ENCODE measurements around the gene GASK1A.
A peak's percentile ranks its signal among the peaks of the same experiment; 100 is the strongest.
"Not testable (repeated sequence)": the region's sequence is repeated elsewhere in the genome, so short reads cannot be mapped to it uniquely, and the experiment has no call there.

The GASK1A gene

GRCh38 chr3:42979044-42979972 is at the start of gene GASK1A:
GASK1A (plus strand) TSS chr3:42979311; CDS start chr3:42979643, 332 bp downstream.
- ATAC-seq: peak; percentile 44 to 45

- no peak for ATAC-seq
Measured at GRCh38 chr3:42934111-42934510, 45.0 kb upstream of the GASK1A start.

DNA sequence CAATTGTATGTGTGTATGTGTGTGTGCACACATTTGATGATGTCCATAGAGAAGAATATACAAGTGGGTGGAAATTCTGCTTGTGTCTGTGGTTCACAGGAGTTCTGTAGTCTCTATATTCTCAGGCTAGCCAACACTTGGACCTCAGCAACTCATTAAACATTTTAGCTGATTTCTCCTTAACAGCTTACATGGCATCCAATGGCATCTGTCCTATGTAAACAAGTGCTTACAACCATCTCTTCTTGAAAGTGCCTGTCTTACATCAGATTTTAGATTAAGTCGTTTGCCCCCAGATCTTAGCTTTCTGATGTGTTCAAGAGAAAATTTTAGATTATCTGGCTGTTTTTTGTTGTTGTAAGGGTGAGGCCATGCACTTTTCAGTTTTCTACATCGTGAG is 44.2 kb upstream of the GASK1A start:
- ATAC-seq: no peak

DNA sequence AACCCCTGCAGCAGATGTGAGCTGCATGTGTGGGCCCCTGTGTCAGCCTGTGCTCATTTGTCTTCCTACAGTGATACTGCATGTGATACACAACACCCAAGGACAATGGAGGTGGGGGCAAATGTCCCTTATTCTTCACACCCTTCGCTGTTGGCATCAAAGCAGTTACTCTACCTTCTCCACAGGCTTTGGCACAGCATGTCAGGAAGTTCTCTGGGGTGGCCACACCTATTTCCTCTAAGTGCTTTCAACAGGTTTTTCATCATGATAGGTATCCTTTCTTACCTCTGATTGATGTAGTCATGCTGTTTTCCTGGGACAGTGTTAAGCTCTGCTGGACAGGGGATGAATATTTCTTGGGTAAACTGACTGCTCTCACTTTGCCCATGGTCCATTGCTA is 43.6 kb upstream of the GASK1A start:
- ATAC-seq: no peak

DNA sequence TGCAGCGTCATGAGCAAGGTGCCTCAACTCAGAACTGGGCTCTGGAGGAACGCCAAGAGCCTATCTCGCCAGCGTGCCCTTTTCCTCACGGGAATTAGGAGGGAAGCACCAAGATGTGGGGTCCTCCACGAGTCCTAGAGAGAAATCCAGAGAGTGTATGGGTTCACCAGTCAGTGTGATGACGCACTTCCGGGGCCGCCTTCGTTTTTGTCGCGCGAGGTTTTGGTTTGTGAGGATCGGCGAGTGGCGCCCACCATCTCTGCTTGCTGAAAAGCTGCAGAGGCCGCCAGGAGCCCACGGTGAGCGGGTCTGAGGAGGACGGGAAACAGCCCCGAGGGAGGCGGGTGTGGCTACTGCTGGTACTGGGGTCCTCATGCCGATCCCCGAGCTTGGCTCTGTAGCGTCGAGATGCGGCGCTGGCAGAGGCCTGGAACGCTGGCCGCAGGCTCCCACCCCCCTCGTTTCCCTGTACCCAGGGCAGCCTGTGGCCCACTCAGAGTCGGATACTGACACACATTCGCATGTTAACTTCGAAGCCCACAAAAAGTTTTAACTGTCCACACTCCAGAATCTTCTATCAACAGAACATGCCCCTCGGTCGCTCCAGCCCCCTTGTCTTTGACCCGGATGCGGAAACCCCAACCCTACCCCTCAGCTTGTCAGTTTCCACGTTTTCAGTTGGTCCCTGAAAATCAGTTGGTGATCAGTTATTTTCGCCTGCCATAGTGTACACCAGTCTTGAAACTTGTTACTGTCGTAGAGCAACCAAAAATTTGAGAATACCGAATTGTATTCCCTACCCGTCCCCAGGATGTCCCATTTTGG is 42.7 kb upstream of the GASK1A start:
- no peak for ATAC-seq

DNA sequence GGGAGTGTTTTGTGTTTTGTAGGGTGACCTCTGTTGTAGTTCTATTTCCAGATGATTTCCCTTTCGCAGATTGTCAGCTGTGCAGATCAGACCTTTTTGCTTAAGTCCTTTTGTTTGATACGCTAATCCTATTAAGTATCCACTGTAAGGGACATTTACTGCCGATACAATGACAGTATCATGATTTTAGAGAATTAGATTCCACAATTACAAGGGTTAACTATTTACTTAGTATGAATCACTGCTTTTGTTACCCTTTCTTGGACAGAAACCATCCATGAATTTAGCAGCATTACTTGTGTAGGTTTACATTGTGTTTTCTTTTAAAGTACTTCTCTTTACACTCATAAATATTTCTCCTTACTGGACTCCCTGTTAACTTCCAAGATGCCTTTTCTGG is 41.8 kb upstream of the GASK1A start:
- no peak for ATAC-seq

DNA sequence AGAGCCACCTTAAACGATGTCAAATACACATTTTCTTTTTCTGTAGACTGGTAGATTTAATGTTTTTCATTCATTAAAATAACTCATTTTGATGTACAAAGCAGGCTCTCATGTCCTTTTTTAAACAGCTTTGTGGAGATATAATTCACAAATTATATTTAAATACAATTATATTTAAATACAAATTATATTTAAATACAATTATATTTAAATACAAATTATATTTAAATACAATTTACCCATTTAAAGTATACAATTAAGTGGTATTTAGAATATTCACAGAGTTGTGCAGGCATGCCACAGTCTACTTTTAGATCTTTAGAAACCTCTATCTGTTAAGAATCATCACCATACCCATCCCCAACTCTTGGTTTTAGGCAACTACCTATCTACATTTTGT is 36.4 kb upstream of the GASK1A start:
- no peak for ATAC-seq

- ATAC-seq: no peak
Measured at GRCh38 chr3:42946050-42946449, 33.1 kb upstream of the GASK1A start.

DNA sequence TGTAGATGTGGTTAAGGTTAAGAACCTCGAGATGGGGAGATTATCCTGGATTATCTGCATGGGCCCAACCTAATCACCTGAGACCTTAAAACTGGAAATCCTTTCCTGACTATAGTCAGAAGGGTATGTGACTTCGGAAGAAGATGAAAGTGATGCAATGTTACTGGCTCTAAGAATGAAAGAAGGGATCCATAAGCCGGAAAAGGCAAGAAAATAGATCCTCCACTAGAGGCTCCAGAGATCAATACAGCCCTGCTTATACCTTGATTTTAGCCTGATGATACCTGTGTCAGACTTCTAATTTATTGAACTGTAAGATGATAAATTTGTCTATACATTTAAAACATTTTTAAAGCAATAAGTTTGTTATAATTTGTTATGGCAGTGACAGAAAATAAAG is 21.5 kb upstream of the GASK1A start:
- ATAC-seq: no peak

GRCh38 chr3:42960282-42960681 is 18.8 kb upstream of the GASK1A start:
- no peak for ATAC-seq

- no peak for ATAC-seq
Measured at GRCh38 chr3:42960786-42961185, 18.3 kb upstream of the GASK1A start.

DNA sequence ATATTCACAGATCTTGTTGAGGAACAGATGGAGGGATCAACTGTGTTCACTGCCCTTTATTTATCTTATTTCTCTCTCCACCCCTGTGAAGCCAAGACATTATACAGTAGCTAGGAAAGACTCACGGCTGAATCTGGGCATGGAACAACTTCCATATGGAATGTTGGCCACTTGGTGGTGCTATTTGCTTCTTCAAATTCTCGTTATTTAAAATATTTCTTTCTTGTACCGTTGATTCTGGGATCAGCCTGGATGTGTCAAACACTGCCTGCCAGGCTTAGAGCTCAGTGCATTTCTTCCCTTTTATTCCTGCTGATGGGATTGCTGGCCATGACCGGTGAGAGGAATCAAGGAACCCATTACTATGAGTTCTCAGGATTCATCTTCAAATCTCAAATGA is 17.5 kb upstream of the GASK1A start:
- ATAC-seq: no peak

GRCh38 chr3:42963269-42963668 is 15.8 kb upstream of the GASK1A start:
- ATAC-seq: no peak

DNA sequence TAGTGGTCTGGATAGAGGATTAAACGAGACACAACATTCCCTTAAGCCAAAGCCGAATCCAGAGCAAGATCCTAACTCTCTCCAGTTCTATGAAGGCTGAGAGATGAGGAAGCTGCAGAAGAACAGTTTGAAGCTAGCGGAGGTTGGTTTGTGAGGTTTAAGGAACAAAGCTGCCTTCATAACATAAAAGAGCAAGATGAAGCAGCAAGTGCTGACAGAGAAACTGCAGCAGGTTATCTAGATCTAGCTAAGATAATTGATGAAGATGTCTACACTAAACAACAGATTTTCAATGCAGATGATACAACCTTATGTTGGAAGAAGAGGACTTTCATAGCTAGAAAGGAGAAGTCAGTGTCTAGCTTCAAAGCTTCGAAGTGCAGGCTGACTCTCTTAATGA is 14.8 kb upstream of the GASK1A start:
- ATAC-seq: no peak

- ATAC-seq: no peak
Measured at GRCh38 chr3:42970557-42970956, 8.6 kb upstream of the GASK1A start.

GRCh38 chr3:42970976-42971772 is 7.9 kb upstream of the GASK1A start:
- ATAC-seq: no peak

GRCh38 chr3:42974906-42975305 is 4.2 kb upstream of the GASK1A start:
- not testable (repeated sequence) for ATAC-seq

DNA sequence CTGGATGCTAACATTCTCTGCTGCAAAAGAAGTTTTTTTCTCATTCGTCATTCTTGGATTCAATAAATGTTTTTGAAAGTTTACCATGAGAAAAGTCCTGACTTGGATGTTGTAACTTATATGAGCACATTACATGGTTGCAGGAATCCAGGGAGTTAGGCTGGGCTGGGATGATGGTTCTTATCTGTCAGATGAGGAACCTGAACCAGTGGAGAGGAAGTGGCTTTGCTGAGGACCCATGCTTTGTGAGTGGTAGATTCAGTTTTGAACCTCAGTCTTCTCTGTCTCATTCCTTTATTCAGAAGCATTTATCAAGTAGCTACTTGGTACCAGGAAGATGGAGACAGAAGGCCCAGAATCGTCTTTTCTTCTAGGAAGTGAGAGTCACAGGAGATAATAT is 3.7 kb upstream of the GASK1A start:
- no peak for ATAC-seq

DNA sequence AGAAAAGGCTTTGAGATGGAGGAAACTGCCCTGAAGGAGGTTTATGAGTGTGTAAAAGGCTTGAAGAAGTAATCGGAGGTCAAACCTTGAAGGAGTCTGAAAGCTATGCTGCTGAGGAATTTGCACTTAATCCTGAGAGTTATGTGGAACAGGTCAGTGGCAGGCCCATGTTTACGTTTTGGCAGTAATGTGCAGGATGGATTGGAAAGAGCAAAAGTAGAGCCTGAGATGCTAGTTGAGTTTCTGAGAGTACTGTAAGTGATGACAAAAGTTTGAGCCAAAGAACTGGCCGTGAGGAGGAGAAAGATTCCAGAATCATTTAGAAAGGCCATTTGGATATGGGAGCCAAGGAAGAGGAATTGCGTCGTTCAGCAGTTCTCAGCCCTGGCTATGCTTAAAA is 3.2 kb upstream of the GASK1A start:
- ATAC-seq: no peak

GRCh38 chr3:42980209-42980608 is 1.1 kb downstream of the GASK1A start:
- no peak for ATAC-seq

DNA sequence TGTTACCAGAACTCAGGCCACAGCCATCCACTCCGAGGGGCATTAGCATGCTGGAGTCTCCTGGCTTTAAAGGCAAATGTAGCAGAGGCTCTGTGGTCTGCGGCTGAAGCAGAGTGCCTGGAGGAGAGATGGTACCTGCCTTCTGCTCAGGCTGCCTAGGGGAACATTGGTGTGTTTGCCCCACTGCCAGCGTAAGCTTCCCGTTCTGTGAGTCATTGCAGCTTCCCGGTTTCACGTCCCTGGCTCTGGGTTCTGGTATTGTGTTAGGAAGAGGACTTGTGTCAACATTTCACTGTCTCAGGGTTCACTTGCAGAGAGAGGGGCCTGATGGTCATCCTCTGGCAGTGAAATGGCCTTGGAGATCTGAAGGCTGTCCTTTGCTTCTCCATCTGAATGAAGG is 1.8 kb downstream of the GASK1A start:
- ATAC-seq: no peak

GRCh38 chr3:42982645-42983412 is 3.7 kb downstream of the GASK1A start:
- no peak for ATAC-seq

All from activated CD4-positive, CD25-positive, alpha-beta regulatory T cell treated with anti-CD3 and anti-CD28 coated beads, Interleukin-2, amount 50 U/mL, for 24 hours (primary cell).